ENCODE measurements around the gene DLG5.
A peak's percentile ranks its signal among the peaks of the same experiment; 100 is the strongest.

The DLG5 gene

GRCh38 chr10:77849039-77849664 is 77.4 kb downstream of the DLG5 start:
- H3K4me3 ChIP-seq (ENCODE audit: low read depth, low read length) = no peak overlapping the region
- TF ChIP-seq CTCF (IDR thresholded peaks at IDR 0.05; ENCODE audit: low read depth, low read length) = no peak

GRCh38 chr10:77846718-77847311 is 79.7 kb downstream of the DLG5 start:
- no peak overlapping the region for H3K4me3 ChIP-seq (ENCODE audit: low read depth, low read length)
- peak; percentile 97 for TF ChIP-seq CTCF (IDR thresholded peaks at IDR 0.05; ENCODE audit: low read depth, low read length)

GRCh38 chr10:77845451-77845850 is 81.1 kb downstream of the DLG5 start:
- TF ChIP-seq CTCF (IDR thresholded peaks at IDR 0.05; ENCODE audit: low read depth, low read length) = no peak
- H3K4me3 ChIP-seq (ENCODE audit: low read depth, low read length) = no peak overlapping the region

- H3K4me3 ChIP-seq (ENCODE audit: low read depth, low read length) = no peak overlapping the region
- TF ChIP-seq CTCF (IDR thresholded peaks at IDR 0.05; ENCODE audit: low read depth, low read length) = no peak
Observed at GRCh38 chr10:77844713-77845445, 81.7 kb downstream of the DLG5 start.

GRCh38 chr10:77844177-77844576 is 82.4 kb downstream of the DLG5 start:
- H3K4me3 ChIP-seq (ENCODE audit: low read depth, low read length) = no peak overlapping the region
- TF ChIP-seq CTCF (IDR thresholded peaks at IDR 0.05; ENCODE audit: low read depth, low read length) = no peak

- H3K4me3 ChIP-seq (ENCODE audit: low read depth, low read length) = no peak overlapping the region
- no peak for TF ChIP-seq CTCF (IDR thresholded peaks at IDR 0.05; ENCODE audit: low read depth, low read length)
Observed at GRCh38 chr10:77843264-77843663, 83.3 kb downstream of the DLG5 start.

GRCh38 chr10:77842652-77843212 is 83.8 kb downstream of the DLG5 start:
- no peak for TF ChIP-seq CTCF (IDR thresholded peaks at IDR 0.05; ENCODE audit: low read depth, low read length)
- no peak overlapping the region for H3K4me3 ChIP-seq (ENCODE audit: low read depth, low read length)
